DOHH2 (cell line): ENCODE data around the gene VAPB.

Experiments used
- H3F3A ChIP-seq: fragments of 200-600 bp; sonication (generic), shearing (Covaris generic); 2 replicates; pipeline ENCODE4 v1.6.0; 2016; ENCODE audit warnings: antibody characterized with exemption, mild to moderate bottlenecking; ENCODE audit not compliant: control insufficient read depth, insufficient read depth
- H3K27ac ChIP-seq: fragments of 200-600 bp; sonication (generic); 2 replicates; pipeline ENCODE4 v1.5.1; 2014; ENCODE audit warnings: low read depth, mild to moderate bottlenecking, low read length, moderate library complexity
- H3K27me3 ChIP-seq: fragments of 200-600 bp; sonication (generic); 2 replicates; pipeline ENCODE4 v1.6.1; 2014; ENCODE audit warnings: mild to moderate bottlenecking, low read length, mixed read lengths; ENCODE audit not compliant: control insufficient read depth
- H3K36me3 ChIP-seq: fragments of 200-600 bp; sonication (generic); 2 replicates; pipeline ENCODE4 v1.6.1; 2014; ENCODE audit warnings: mild to moderate bottlenecking, low read length, moderate library complexity, mixed read lengths; ENCODE audit not compliant: control insufficient read depth
- H3K4me1 ChIP-seq: fragments of 200-600 bp; sonication (generic); 2 replicates; pipeline ENCODE4 v1.6.1; 2014; ENCODE audit warnings: mild to moderate bottlenecking, low read length, mixed read lengths; ENCODE audit not compliant: control insufficient read depth
- H3K4me2 ChIP-seq: fragments of 200-600 bp; sonication (generic); 2 replicates; pipeline ENCODE4 v1.6.0; 2014; ENCODE audit warnings: mild to moderate bottlenecking, low read length, moderate library complexity
- H3K4me3 ChIP-seq: fragments of 200-600 bp; sonication (generic); 2 replicates; pipeline ENCODE4 v1.5.1; 2014; ENCODE audit warnings: mild to moderate bottlenecking, low read length, mixed read lengths
- H3K79me2 ChIP-seq: fragments of 200-600 bp; sonication (generic); 2 replicates; pipeline ENCODE4 v1.6.1; 2014; ENCODE audit warnings: mild to moderate bottlenecking, low read length, mixed read lengths; ENCODE audit not compliant: control insufficient read depth
- H3K9me2 ChIP-seq: fragments of 200-600 bp; sonication (generic); replicated peaks from 2 replicates; pipeline ENCODE4 v1.6.1; 2014; ENCODE audit warnings: mild to moderate bottlenecking, low read length, mixed read lengths; ENCODE audit not compliant: control insufficient read depth
- H3K9me3 ChIP-seq: fragments of 200-600 bp; sonication (generic); 2 replicates; pipeline ENCODE4 v1.6.1; 2014; ENCODE audit warnings: antibody characterized with exemption, low read length, mixed read lengths; ENCODE audit not compliant: control insufficient read depth, insufficient read depth
- H4K20me1 ChIP-seq: fragments of 200-600 bp; sonication (generic); 2 replicates; pipeline ENCODE4 v1.6.0; 2014; ENCODE audit warnings: low read depth, mild to moderate bottlenecking, antibody characterized with exemption, low read length, moderate library complexity; ENCODE audit not compliant: control insufficient read depth, insufficient read depth
- EZH2phosphoT487 ChIP-seq: fragments of 200-600 bp; sonication (generic); IDR thresholded peaks from 2 replicates; pipeline ENCODE4 v1.6.1; 2017; ENCODE audit warnings: borderline replicate concordance, mild to moderate bottlenecking, antibody characterized with exemption, low read length, moderate library complexity, mixed read lengths
- TF ChIP-seq, protein P1 (sequence below): fragments of 200-600 bp; sonication (generic); IDR thresholded peaks from one replicate; pipeline ENCODE4 v1.5.1; 2014; ENCODE audit warnings: antibody characterized with exemption, mild to moderate bottlenecking, low read depth, low read length; ENCODE audit not compliant: poor library complexity, severe bottlenecking

Gene VAPB

DNA sequence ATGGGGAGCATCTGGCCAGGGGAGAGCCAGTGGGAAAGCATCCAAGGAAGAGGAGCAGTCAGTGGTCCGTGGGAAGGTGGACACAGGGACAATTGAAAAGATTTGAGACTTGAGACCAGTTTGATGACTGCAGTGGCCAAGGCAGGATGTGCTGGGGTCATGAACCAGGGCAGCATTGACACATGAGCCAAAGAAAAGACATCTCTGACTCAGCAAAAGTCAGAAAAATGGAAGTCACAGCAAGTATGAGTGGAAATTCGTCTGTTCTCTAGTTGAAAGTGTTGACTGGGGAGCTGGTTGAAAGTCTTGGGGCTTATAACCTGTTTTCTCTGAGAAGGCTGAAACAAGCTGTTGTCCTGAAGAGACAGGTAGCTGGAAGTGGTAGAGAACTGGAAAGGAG lies 48.2 kb upstream of the VAPB start:
- no peaks in the 10 kb centered on the region for H3K9me3 ChIP-seq
- H3F3A ChIP-seq, result no peaks in the 10 kb centered on the region
- H3K36me3 ChIP-seq, result peaks cover 14% of the 10 kb centered on the region; the same call in 1 of the 2 replicates
- H3K4me3 ChIP-seq, result no peak overlapping the region
- peaks cover 25% of the 10 kb centered on the region for H3K79me2 ChIP-seq
- H4K20me1 ChIP-seq, result no peaks in the 10 kb centered on the region
- no peaks in the 10 kb centered on the region for H3K27me3 ChIP-seq
- no peak overlapping the region for H3K27ac ChIP-seq
- H3K9me2 ChIP-seq, result no peaks in the 10 kb centered on the region
- no peak overlapping the region for H3K4me2 ChIP-seq
- H3K4me1 ChIP-seq, result no peaks in the 10 kb centered on the region
- TF ChIP-seq, protein P1, sequence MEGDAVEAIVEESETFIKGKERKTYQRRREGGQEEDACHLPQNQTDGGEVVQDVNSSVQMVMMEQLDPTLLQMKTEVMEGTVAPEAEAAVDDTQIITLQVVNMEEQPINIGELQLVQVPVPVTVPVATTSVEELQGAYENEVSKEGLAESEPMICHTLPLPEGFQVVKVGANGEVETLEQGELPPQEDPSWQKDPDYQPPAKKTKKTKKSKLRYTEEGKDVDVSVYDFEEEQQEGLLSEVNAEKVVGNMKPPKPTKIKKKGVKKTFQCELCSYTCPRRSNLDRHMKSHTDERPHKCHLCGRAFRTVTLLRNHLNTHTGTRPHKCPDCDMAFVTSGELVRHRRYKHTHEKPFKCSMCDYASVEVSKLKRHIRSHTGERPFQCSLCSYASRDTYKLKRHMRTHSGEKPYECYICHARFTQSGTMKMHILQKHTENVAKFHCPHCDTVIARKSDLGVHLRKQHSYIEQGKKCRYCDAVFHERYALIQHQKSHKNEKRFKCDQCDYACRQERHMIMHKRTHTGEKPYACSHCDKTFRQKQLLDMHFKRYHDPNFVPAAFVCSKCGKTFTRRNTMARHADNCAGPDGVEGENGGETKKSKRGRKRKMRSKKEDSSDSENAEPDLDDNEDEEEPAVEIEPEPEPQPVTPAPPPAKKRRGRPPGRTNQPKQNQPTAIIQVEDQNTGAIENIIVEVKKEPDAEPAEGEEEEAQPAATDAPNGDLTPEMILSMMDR, result no peak
- no peak for TF ChIP-seq EZH2phosphoT487

DNA sequence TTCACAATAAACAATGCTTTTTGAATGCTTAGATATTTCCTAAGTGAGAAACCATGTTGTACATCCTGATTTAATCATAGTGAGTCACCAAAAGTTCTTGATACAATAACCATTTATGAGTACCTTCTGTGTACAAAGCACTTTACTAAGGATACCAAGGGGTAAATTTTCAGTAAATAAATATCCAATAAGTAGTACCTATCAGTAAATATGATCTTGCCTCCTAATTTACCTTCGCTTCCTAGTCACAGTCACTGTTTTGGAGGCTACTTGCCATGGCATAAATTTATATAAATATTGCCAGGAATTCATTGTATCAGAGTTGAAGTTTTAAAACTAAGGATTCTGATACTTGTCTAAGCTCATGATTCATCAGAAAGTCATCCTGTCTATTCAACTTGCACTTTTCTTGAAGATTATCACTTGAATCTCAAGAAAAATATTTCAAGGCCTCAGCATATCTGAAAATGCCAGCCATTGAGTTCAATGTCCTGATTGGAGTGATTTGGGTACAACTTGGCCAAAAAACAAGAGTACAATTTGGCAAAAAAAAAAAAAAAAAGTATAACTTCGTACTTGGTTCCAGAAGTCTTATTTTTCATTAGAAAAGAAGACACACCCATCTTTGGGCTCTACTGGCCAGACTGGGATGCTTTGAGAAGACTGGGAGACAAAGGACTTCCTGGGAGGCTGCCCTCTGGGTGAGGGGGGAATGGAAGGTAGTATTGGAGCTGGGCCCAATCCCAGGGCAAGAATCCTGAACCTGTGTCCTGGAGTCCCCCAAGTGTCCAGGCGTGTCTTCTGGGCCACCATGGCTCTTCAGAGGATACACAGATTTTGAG lies 46.7 kb upstream of the VAPB start:
- TF ChIP-seq, protein P1, result no peak
- no peak for TF ChIP-seq EZH2phosphoT487
- Histone ChIP-seq H3K27ac (no peak overlapping the region), H3K9me2 (no peaks in the 10 kb centered on the region), H3K4me3 (no peak overlapping the region), H3K4me2 (no peak overlapping the region), H3F3A (no peaks in the 10 kb centered on the region), H3K79me2 (peaks cover 17% of the 10 kb centered on the region), H3K4me1 (no peaks in the 10 kb centered on the region), H3K27me3 (no peaks in the 10 kb centered on the region), H4K20me1 (no peaks in the 10 kb centered on the region), H3K9me3 (no peaks in the 10 kb centered on the region), H3K36me3 (peaks cover 24% of the 10 kb centered on the region)

DNA sequence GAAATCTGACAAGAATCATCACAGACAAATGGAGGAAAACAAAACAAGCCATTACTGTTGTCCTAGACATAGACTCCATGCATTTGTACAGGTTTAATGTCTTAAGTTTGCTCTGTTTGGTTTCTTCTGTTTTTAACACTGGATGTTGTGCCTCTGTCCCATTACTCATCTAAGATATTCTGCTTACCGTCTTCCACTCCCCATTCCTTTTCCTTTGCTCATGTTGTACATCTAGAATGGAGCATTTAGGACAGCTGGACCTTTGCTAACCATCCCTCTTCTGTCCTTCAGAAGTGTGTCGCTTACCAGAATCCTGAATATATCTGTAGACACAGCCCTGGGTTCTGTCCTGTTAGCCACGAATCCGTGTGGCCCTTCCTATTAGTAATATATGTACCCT lies 44.3 kb upstream of the VAPB start:
- Histone ChIP-seq H3K9me3 (no peaks in the 10 kb centered on the region), H3K9me2 (no peaks in the 10 kb centered on the region), H3K79me2 (peaks cover 13% of the 10 kb centered on the region; the same call in 1 of the 2 replicates), H3K36me3 (peaks cover 26% of the 10 kb centered on the region), H3K4me1 (no peaks in the 10 kb centered on the region), H3F3A (no peaks in the 10 kb centered on the region), H3K27me3 (no peaks in the 10 kb centered on the region), H3K4me2 (no peak overlapping the region), H4K20me1 (no peaks in the 10 kb centered on the region), H3K27ac (no peak overlapping the region), H3K4me3 (no peak overlapping the region)
- no peak for TF ChIP-seq EZH2phosphoT487
- TF ChIP-seq, protein P1, result no peak
